Activated gamma-delta T cell treated with Interleukin-2 at 50 U/mL for 16 hours (primary cell): ENCODE data around the gene MACROD2.

Experiments used
- DNase-seq: peaks from one replicate; pipeline ENCODE4 v3.0.0-alpha.2; 2020

MACROD2 gene

DNA sequence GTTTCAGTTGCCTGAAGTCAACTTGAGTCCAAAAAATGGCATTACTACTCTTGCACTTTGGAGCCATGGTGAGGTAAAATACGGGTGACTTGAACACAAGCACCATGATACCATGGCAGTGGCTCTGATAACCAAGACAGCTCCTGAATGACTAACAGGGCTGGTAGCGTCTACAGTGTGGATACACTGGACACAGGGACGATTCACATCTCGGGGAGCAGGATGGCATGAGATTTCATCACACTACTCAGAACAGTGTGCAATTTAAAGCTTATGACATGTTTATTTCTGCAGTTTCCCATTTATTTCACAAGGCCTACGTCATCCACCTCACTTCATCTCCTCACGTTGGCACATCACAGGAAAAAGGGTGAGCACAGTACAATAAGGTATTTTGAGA lies 1627.1 kb downstream of the MACROD2 start:
- no peak for DNase-seq

DNA sequence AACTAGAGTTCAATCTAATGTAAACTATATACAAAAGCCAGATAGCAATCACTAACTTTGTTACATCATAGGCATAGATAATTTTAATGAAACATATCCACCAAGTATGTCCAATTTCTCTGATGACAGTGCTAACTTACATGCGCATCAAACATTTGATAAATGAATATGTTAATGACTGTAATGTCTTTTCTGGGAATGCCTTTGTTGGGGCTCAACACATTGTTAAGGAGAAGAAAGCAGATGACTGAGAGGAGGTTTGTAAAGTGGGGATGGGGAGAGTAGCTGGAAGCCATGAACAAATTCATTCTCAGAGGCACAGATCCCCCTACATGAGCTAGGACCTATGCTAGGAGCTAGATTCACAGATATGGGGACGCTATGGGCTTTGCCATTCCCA lies 1627.9 kb downstream of the MACROD2 start:
- no peak for DNase-seq

DNA sequence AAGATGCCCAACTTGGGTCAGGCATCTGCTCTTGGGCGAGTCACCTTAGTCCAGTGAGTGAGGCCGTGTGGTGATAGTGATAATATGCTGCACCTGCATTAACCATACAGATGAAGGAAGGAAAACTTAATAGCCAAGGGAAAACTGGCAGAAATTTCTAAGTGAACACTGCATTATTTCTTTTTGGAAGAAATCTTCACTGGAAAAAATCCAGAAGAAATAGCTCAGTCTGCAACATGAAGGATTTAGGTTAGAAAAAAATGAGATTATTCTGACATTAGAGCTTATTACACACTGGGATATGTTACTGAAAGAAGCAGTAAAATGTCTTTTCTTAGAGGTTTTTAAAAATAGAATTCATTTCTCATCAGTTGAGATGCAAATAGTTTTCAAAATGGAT lies 1630.7 kb downstream of the MACROD2 start:
- DNase-seq = no peak

DNA sequence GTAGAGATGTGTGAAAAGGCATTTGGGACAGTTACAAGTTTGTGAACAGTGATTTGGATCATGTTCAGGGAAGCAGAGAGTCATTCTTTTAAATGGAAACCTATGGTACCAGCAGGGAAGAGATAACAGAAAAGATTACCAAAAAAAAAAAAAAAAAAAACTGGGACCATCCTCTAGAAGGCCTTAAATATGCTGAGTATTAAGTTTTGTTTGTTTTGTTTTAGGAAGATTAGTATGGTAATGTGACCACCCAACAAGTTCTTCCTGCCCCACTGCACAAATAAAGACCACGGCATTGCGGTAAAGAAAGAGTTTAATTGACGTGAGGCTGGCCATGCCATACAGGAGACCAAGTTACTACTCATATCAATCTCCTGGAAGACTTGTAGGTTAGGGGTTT lies 1631.8 kb downstream of the MACROD2 start:
- no peak for DNase-seq

DNA sequence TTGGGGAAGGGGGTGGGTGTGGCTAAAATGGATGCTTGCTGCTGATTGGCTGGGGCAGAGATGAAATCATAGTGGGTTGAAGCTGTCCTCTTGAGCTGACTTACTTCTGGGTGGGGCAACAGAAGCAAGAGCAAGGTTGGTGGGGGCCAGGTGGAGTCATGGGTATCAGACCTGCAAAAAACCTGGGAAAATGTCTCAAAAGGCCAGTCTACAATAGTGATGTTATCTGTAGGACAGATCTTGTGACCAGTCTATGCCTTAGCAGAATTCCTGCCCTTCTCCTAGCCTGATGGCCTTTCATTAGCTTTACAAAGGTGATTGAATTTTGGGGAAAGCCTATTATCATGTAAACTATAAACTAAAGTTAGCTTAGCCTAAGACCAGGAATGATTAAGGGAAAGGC lies 1632.2 kb downstream of the MACROD2 start:
- no peak for DNase-seq

DNA sequence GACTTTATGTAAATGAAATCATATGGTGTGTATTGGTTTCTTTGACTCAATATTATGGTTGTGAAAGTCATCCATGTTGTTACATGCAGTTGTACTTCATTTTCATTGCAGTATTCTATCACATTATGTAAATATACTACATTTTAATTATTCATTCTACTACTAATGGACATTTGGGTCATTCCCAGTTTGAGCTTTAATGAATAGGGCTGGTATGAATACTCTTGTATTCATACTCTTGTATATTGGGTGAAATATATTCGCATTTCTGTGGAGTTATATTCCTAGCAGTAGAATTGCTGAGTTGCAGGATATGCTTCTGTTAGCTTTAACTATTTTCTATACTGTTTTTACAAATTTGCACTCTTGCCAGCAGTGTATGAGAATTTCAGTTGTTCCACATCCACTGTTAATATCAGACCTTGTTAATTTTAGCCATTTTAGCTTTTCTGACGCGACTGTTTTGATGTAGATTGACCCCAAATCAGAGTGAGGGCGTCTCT lies 1633.6 kb downstream of the MACROD2 start:
- no peak for DNase-seq

DNA sequence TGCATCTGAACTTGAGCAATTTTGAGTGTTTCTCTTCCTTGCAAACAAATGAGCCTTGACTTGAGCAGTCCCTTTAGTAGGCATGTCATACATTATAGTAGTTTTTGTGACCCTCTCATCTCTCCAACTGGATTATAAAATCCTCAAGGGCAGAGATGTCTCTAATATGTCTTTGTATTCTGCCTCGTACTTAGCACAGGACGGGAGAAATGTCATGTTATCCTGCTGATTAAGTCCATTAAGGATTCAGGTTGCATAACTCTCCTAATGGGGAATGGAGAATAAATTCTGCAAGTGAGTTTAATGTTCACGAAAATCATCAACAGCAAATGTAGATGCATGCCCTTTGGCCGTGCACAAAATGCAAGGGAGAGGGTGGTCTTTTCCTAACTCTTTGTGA lies 1635.0 kb downstream of the MACROD2 start:
- DNase-seq = no peak

DNA sequence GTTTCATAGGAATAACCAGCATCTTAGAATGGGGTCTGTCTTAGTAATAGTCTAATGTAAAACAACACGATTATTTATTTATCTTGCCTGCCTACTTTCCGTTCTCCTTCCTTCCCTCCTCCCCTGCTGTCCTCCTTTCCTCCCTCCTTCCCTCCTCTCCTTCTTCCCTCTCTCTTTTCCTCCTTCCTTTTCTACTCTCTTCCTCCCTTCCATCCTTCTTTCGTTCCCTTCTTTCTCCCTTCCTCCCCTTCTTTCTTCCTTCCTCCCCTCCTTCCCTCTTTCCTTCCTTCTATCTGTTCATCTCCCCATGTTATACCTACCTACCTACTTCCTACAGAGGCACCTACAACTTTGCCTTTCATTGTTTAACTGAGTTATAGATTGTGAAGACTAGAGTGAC lies 1637.4 kb downstream of the MACROD2 start:
- DNase-seq = no peak

DNA sequence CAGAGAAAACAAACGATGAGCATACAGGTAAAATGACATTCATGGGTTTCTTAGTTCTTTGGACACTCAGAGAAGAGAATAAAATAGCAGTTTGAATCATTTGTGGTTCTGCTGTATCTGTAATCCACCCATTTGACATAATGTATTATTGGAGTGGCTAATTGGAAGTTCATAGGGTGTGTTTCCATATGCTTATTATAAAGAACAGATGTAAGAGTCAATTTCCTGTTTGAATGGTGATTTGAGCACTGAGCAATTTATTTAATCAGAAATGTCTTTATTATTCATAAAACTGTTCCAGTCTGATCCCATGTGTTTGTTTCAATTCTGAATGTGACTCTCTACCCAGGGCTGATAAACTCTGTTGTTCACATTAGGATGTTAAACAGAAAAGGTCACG lies 1638.8 kb downstream of the MACROD2 start:
- DNase-seq = no peak

DNA sequence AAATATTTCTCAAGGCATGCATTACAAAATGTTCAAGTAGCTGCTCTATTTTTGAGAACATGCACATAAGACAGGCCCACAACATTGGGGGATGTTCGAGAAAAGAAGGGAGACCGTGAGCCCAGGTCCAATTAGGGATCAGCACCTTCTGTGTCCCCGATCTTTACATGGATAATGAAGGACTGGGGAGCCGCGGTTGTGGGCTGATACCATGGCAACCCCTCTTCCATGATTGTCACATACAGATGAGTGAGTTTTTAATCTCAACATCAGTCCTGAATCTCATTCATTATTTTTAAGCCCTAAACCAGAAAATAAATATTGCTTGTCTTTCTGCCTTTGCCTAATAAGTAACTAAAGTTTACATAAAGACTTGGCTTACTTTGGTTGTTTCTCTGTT lies 1642.2 kb downstream of the MACROD2 start:
- DNase-seq = no peak

DNA sequence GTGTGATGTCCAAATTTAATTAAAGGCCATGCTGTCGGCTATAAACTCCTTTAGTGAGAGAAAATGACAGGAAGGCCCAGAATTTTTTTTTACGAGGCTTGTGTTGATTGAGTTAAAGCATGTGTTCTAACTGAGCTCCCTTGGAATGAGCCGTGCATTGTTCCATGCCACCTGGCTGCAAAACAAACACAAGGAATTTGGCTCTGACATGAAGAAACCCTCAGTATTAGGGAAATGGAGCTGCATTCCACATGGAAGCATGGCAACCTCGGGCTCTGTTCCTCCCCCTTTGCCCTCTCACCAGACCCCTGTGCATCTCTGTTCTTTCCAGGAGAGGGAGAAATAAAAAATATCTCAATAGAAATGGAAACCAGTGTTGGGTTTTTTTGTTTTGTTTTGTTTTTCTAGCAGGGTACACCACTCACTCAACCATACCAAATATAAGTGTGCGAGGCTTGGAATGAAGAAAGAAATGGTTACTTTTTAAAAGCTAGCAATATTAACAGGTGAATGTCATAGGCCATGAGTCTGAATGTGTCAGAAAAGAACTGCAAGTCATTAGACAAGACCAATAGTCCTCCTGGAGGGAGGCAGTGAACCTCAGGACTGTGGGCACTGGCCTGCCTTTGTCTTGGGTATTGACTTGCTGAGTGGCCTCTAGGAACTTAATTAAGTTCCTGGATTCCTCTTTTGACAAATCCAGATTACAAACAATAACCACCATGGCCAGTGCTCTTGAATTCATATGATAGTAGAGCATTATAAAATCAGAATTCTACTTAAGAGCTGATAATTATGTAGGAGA lies 1642.8 kb downstream of the MACROD2 start:
- no peak for DNase-seq

DNA sequence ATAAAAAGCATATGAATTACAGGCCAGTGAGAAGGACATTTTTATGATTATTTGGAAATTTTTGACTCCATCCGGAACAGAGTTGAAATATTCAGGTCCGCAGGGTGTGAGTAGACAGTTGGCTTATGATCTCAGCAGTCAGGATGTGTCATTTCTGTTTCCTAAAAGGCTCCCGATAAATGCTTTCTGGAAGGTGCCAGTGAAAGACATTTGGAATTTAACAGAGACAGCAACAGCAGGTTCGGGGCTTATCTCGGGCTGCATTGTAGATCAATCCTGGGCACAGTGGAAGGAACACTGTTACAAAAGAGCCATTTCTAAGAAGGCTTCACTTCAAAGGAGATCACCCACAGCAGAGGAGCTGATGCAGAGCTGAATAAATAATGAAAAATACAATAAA lies 1643.5 kb downstream of the MACROD2 start:
- DNase-seq = no peak

DNA sequence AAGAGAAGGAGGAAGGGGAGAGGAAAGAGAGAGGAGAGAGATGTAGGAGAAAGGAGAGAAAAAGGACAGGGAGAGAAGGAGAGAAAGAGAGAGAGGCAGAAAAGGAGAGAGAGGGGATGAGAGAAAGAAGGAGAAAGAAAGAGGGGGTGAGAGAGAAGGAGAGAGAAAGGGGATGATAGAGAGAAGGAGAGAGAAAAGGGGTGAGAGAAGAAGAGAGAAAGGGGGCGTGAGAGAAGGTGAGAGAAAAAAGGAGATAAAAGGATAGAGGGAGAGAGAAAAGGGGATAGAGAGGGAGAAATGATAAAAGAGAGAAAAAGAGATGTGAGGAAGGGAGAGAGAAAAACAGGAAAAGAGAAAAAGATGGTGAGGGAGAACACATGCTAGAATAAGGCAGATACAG lies 1644.5 kb downstream of the MACROD2 start:
- DNase-seq = no peak

DNA sequence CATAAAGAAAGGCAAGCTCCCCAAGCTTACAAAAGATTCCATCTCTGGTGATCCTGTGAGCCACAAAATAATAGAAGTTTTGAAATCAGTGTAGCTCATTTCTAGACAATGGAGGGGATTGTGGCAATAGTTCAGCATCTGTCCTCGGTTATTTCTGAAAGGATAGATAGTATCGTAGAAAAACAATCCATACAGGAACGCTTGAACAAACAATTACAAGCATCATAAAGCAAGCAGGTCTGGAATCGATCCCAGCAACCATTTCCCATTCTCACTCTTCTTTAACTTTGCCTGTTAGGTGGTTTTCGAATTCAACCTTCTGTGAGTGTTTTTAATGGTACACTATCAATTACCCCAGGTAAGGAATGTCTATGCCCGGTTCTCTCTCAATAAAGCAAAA lies 1646.8 kb downstream of the MACROD2 start:
- DNase-seq = no peak

DNA sequence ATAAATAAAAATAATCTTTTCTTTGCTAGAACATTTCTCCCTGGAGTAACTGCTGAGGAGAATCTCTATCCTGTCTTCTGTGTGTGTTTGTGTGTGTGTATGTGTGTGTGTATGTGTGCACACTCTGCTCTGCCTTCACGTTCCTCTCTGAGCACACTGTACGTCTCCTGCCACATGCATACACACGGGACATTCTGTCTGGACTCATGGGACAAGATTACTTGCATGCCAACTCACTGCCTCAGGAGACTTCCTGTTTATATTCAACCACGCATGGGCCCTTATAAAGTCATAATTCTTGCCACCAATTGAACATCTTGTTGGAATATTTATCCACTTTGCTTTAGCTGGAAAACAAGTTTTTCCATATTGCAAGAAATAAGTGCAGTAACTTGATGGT lies 1647.4 kb downstream of the MACROD2 start:
- no peak for DNase-seq

DNA sequence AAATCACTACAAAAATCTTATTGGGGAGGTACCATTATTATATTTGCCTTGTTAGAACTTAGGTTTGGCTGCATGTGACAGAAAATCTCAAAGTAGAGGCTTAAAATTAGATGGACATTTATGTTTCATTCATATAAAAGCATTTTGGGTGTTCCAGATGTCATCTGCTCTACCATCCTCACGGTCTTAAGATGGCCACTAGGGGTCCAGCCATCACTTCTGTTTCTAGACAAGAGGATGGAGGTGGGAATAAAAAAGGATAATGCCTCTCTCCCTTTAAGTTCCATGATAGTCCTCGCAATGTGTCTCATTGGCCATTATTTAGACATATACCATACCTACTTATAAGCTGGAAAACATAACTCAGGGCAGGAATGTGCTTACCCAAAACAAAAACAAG lies 1648.4 kb downstream of the MACROD2 start:
- no peak for DNase-seq

DNA sequence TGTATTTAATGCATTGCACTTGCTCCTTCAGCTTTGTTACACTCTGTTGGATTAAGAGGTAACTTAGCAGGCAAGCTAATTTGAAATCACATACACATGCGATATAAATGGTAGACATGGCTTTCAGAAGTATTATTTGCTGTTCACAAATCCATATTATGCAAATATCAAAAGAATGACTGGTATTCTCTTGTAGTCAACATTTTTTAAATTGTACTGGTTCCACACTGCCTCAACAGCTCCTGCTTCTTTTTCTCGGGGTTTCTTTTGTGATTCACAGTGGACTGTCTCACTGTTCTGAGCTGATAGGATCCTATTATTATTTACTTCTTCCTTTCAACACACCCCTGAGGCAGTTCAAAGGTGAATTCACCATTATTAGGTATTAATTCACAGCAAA lies 1650.5 kb downstream of the MACROD2 start:
- no peak for DNase-seq

DNA sequence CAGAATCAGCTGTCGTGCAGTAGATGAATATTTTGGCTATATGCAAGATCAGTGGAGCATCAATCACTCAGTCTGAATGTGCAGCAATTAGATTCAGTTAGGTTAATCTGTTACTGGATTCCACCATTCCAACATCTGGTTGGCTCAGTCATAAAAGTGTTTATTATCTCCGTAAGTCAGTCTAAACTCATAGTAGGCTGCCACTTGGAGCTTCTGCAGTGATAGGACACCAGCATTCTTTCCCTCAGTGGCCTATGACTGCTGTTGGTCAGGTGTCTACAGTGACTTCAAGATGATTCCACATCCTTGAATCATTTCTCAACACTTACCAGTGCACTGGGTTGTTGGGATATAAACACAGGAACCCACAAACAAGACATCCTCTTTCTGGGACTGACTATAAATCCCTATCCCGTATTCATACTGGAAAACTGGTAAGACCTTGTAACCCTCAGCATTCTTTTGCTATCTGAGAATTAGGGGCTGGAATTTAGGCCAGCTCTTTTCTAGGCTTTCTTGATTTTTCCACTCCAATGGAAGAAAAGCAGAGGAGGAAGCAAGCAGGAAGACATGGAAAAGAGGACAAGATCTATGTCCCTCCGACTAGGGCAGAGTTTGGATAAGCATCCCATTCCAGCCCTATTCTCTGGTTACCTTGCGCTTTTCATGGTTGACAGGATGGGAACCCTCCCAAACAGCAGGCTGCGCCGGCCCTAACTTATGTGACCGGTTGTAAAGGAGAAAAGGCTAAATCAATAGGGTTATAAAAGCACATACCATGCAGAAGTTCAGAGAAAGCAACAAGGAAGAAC lies 1658.3 kb downstream of the MACROD2 start:
- DNase-seq = no peak

DNA sequence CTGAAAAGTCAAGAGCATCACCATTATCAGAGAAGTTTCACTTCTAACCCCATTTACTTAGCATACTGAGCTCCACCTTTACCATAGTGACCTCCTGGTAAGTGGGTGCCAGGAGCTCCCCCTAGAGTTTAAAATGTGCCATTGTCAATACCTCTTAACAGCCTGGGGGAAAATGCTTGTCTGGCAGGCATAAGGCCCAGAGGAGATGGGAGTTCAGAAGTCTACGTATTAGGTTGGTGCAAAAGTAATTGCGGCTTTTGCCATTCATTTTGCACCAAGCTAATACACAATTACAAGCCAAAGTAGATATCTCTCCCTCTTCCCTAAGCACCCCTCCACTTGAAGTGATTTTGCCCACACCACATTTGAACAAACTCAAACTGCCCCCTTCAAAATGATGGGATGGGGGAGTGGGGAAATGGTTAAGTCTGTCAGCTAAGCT lies 1658.9 kb downstream of the MACROD2 start:
- DNase-seq = no peak

DNA sequence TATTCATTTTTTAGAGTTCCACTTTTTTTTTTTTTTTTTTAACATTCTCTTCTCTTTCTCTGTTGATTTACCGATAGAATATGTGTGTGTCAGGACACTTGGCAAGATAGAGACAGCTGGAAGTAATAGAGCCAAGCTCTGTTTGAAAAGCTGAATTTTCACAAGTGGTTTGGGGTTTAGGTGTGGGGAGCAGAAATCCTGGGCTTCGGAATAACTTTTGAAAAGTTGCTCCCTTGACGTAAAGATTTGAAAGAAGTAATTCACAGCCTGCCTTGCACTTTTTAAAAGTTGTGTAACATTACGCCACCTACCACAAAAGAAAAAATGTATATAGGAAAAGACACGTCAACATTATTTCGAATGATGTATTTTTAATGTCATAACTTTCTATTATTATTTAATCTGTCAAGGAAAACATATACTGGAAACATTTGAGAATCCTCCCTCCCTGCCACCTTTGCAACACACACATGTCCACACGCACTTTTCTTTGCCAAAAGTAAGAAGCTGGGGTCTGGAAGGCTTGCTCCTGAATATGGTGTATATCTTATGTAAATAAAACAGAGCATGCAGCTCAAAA lies 1660.1 kb downstream of the MACROD2 start:
- no peak for DNase-seq

DNA sequence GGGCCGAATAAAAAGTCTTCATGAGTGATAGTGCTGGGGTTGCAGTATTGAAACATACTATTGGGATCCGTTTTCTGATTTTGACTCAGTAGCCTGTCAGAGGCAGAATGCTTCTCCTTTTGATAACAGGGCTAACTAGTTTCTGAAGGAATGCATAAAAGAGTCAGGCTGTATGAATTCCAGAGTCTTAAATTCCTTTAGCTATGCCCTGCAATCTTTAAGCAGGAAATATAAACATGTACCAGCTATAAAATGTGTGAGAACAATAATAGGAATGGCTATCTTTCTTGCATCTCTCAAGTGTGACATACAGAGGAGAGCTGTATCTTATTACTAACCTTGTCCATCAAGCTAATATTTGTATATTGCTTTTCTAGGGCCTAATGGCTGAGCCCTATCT lies 1660.8 kb downstream of the MACROD2 start:
- no peak for DNase-seq

DNA sequence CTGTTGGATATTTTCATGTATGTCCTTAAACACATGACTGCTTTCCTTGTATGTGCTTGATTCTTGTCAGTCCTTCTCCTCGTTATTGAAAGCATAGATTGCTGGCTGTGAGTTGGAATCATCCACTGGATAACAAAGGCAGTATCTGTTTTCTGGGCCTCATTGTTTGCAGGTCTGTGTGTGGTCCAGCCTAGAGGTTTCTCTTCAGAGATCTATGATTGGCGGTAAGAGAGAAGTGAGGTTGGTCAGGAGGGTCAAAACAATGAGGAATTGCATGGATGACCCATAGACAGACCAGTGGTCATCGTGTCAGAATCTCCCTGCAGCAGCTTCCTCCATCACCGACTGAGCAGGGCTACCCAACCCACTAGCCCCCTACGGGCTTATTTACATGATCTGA lies 1663.0 kb downstream of the MACROD2 start:
- DNase-seq = no peak

DNA sequence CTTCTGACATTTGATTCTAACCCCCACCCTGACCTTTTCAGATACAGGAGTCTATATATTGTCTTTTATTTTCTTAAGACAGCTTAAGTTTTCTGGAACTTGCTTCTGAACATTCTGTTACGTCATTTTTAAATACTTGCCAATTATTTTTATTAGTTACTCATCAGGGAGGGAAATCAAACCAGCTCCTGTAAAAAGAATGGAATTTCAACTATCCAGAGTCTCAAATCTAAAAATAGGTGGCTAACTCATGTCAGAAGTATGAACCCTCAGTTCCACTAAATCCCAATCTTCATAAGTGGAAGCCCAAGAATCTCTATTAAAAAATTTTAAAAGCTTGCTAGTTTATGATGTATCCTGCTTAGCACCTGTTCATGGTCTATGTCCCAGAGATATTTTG lies 1677.9 kb downstream of the MACROD2 start:
- no peak for DNase-seq
